Panc1 (cell line): ENCODE measurements around the gene LYSMD3. TPM values are rescaled to one million over a fixed set of nuclear protein-coding genes. Genes with fewer than 3 reads are reported as not detected.

Experiments used
- ATAC-seq: fragments of 200-7000 bp; cut with Tn5 transposase; 2 replicates; pipeline ENCODE4 v1.9.1; 2020; ENCODE audit warnings: mild to moderate bottlenecking, moderate library complexity
- BruUV-seq: library from RNA; stranded (reverse); fragments of 400-500 nt; replicated peaks from 2 replicates; lab custom pipeline; 2021; lab: Mats Ljungman, UMichigan
- CTCF ChIA-PET: fragments of 300-600 bp; sonication (Branson Sonifier 250); formaldehyde crosslinking; loops from one replicate; lab custom pipeline; 2022; ENCODE audit warnings: antibody characterized with exemption; lab: Charles Lee
- POLR2A ChIA-PET: fragments of 300-600 bp; sonication (Branson Sonifier 250); formaldehyde crosslinking; loops from one replicate; lab custom pipeline; 2022; ENCODE audit warnings: antibody characterized with exemption; lab: Charles Lee
- DNase-seq: peaks from one replicate; pipeline ENCODE4 v3.0.0-alpha.2; 2010; ENCODE audit warnings: low read depth, low spot score
- H3K27ac ChIP-seq: 2 replicates; pipeline ENCODE4 v1.5.1; 2011; ENCODE audit warnings: mild to moderate bottlenecking, low read length, inconsistent platforms
- H3K27me3 ChIP-seq: fragments of 200-500 bp; sonication (Bioruptor generic); 2 replicates; pipeline ENCODE4 v1.6.0; 2014; ENCODE audit warnings: low read length, inconsistent platforms; ENCODE audit not compliant: control insufficient read depth, insufficient read depth
- H3K36me3 ChIP-seq: fragments of 200-500 bp; sonication (Bioruptor generic); 2 replicates; pipeline ENCODE4 v1.5.1; 2014; ENCODE audit warnings: inconsistent platforms, mild to moderate bottlenecking, low read length, moderate library complexity; ENCODE audit not compliant: control insufficient read depth, insufficient read depth
- H3K4me1 ChIP-seq: 2 replicates; pipeline ENCODE4 v1.5.1; 2011; ENCODE audit warnings: inconsistent platforms, mild to moderate bottlenecking, low read length, moderate library complexity; ENCODE audit not compliant: control insufficient read depth, insufficient read depth
- H3K4me3 ChIP-seq, 2 experiments: 2 replicates each; pipeline ENCODE4 v1.5.1; 2011 to 2012; ENCODE audit warnings: low read depth in 2 of 2, low read length in 2 of 2, mild to moderate bottlenecking in 2 of 2, inconsistent platforms in 1 of 2, moderate library complexity in 1 of 2
- H3K9me3 ChIP-seq: fragments of 200-500 bp; sonication (Bioruptor generic); 2 replicates; pipeline ENCODE4 v1.5.1; 2014; ENCODE audit warnings: low read depth, mild to moderate bottlenecking, inconsistent platforms, low read length, moderate library complexity; ENCODE audit not compliant: control insufficient read depth, insufficient read depth
- POLR2AphosphoS5 ChIP-seq: IDR thresholded peaks from 2 replicates; pipeline ENCODE4 v1.6.1; 2012; ENCODE audit warnings: mild to moderate bottlenecking, low read depth, low read length, moderate library complexity
- SIN3A ChIP-seq: IDR thresholded peaks from 2 replicates; pipeline ENCODE4 v1.6.1; 2012; ENCODE audit warnings: low read depth, mild to moderate bottlenecking, low read length, moderate library complexity, borderline replicate concordance; ENCODE audit not compliant: insufficient read depth
- TCF7L2 ChIP-seq: IDR thresholded peaks from 2 replicates; pipeline ENCODE4 v1.6.1; 2011; ENCODE audit warnings: mild to moderate bottlenecking, low read depth, low read length, inconsistent platforms
- in situ Hi-C: cut with HindIII; loops from 2 replicates; pipeline ENCODE4 v1.10.0; 2016; ENCODE audit warnings: low sequenced_read_pairs, low pct_unique_long_range_greater_than_20kb
- intact Hi-C: fragments of 100-400 bp; cut with micrococcal nuclease; formaldehyde crosslinking; loops from one replicate; pipeline ENCODE4 v1.10.0; 2022; ENCODE audit not compliant: unreplicated experiment
- total RNA-seq: library from RNA; stranded (reverse); gene quantifications from one replicate; pipeline ENCODE4 v1.2.1, GENCODE V29; 2021; ENCODE audit not compliant: unreplicated experiment
- TF ChIP-seq, protein P1 (sequence below), 2 experiments: IDR thresholded peaks; 2 replicates each; pipeline ENCODE4 v1.6.1; 2011 to 2012; ENCODE audit warnings: low read depth in 2 of 2, control low read depth in 1 of 2, low read length in 1 of 2, mild to moderate bottlenecking in 1 of 2, moderate library complexity in 1 of 2; ENCODE audit not compliant: insufficient read depth in 1 of 2
- TF ChIP-seq, protein P2 (sequence below): fragments of 450-650 bp; IDR thresholded peaks from 2 replicates; pipeline ENCODE4 v1.5.1; 2017; ENCODE audit warnings: mild to moderate bottlenecking

LYSMD3 gene
- total RNA-seq, 1 experiment from 2014 or later, result 16.0 TPM

DNA sequence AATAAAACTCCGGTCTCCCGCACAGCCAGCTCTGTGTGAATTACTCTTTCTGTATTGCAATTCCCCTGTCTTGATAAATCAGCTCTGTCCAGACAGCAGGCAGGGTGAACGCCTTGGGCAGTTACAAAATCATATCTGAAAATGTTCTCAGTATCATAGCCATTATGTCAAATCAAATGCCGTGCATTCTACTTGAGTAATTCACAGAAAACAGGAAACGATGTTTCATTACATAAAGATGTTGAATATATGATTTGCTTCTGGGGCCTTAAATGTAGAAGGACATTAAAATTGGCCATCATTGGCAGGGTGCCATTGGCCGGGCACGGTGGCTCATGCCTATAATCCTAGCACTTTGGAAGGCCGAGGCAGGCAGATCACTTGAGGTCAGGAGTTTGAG is 46.2 kb downstream of the LYSMD3 start:
- H3K9me3 ChIP-seq, result no peaks in the 10 kb centered on the region
- no peak for DNase-seq
- H3K4me3 ChIP-seq, result no peak overlapping the region
- ATAC-seq, result no peak
- ChIA-PET POLR2A (no interaction called here), CTCF (no interaction called here)
- intact Hi-C loops (no loop called here), in situ Hi-C loops (no loop called here)
- no peaks in the 10 kb centered on the region for H3K4me1 ChIP-seq
- peaks cover 4% of the 10 kb centered on the region for H3K36me3 ChIP-seq
- TF ChIP-seq SIN3A, result no peak
- TF ChIP-seq POLR2AphosphoS5, result no peak
- TF ChIP-seq, protein P1, sequence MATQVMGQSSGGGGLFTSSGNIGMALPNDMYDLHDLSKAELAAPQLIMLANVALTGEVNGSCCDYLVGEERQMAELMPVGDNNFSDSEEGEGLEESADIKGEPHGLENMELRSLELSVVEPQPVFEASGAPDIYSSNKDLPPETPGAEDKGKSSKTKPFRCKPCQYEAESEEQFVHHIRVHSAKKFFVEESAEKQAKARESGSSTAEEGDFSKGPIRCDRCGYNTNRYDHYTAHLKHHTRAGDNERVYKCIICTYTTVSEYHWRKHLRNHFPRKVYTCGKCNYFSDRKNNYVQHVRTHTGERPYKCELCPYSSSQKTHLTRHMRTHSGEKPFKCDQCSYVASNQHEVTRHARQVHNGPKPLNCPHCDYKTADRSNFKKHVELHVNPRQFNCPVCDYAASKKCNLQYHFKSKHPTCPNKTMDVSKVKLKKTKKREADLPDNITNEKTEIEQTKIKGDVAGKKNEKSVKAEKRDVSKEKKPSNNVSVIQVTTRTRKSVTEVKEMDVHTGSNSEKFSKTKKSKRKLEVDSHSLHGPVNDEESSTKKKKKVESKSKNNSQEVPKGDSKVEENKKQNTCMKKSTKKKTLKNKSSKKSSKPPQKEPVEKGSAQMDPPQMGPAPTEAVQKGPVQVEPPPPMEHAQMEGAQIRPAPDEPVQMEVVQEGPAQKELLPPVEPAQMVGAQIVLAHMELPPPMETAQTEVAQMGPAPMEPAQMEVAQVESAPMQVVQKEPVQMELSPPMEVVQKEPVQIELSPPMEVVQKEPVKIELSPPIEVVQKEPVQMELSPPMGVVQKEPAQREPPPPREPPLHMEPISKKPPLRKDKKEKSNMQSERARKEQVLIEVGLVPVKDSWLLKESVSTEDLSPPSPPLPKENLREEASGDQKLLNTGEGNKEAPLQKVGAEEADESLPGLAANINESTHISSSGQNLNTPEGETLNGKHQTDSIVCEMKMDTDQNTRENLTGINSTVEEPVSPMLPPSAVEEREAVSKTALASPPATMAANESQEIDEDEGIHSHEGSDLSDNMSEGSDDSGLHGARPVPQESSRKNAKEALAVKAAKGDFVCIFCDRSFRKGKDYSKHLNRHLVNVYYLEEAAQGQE (IDR thresholded peaks at IDR 0.05; ENCODE audit: insufficient read depth in 1 of 2, low read depth in 2 of 2, low read length in 1 of 2), result no peak
- TF ChIP-seq, protein P2, sequence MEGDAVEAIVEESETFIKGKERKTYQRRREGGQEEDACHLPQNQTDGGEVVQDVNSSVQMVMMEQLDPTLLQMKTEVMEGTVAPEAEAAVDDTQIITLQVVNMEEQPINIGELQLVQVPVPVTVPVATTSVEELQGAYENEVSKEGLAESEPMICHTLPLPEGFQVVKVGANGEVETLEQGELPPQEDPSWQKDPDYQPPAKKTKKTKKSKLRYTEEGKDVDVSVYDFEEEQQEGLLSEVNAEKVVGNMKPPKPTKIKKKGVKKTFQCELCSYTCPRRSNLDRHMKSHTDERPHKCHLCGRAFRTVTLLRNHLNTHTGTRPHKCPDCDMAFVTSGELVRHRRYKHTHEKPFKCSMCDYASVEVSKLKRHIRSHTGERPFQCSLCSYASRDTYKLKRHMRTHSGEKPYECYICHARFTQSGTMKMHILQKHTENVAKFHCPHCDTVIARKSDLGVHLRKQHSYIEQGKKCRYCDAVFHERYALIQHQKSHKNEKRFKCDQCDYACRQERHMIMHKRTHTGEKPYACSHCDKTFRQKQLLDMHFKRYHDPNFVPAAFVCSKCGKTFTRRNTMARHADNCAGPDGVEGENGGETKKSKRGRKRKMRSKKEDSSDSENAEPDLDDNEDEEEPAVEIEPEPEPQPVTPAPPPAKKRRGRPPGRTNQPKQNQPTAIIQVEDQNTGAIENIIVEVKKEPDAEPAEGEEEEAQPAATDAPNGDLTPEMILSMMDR, result no peak
- no peak for TF ChIP-seq TCF7L2
- no peaks in the 10 kb centered on the region for H3K27me3 ChIP-seq
- no TSS peak for BruUV-seq
- no peak overlapping the region for H3K27ac ChIP-seq

DNA sequence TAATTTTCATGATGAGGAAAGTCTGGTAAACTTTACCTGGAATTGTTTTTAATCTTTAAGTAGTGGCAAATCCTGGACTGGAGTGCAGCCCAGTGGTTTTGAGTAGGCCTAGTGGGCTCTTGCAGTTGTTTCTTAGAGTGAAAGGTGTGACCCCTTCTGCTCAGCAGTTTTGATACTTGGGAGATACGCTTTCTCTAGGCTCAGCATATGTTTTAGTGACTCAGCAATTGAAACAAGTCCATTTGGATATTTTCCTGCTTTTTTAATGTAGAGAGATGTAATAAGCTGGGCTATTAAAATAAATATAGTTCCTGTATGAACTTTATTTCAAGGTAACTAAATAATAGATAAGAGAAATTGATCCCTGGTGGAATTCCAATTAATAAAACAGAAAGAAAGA is 48.7 kb downstream of the LYSMD3 start:
- Histone ChIP-seq H3K27me3 (no peaks in the 10 kb centered on the region), H3K36me3 (peaks cover 3% of the 10 kb centered on the region; the same call in 1 of the 2 replicates), H3K27ac (no peak overlapping the region), H3K4me1 (peaks cover 13% of the 10 kb centered on the region), H3K9me3 (no peaks in the 10 kb centered on the region), H3K4me3 (no peak overlapping the region)
- ATAC-seq, result no peak
- DNase-seq, result no peak
- TF ChIP-seq, protein P2, result no peak
- TF ChIP-seq SIN3A, result no peak
- TF ChIP-seq, protein P1 (IDR thresholded peaks at IDR 0.05; ENCODE audit: insufficient read depth in 1 of 2, low read depth in 2 of 2, low read length in 1 of 2), result no peak
- no peak for TF ChIP-seq POLR2AphosphoS5
- TF ChIP-seq TCF7L2, result no peak
- ChIA-PET POLR2A (no interaction called here), CTCF (no interaction called here)
- intact Hi-C loops, result no loop called here
- BruUV-seq, result no TSS peak
- in situ Hi-C loops, result no loop called here
